ENCODE measurements around the gene LYSMD1.
"Not testable (repeated sequence)": the region's sequence is repeated elsewhere in the genome, so short reads cannot be mapped to it uniquely, and the experiment has no call there.

The LYSMD1 gene

DNA sequence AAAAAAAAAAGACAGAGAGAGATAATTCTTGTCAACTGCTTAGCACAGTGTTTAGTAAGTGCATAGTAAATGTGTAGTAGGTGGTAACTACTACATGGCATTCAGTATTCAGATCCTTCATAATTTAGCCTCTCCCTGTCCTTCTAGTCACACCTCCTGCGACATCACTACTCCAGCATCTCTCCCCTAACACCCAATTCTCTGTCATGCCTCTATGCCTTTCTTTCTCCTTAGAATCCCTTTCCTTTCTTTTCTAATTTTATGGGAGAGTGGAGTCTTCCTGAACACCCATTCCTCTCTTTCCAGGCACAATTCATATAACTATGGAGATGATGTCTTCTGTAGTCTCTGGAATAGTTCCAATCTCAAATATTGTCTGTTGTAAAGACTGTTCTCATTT lies 28.2 kb upstream of the LYSMD1 start:
- peaks cover 33% of the 10 kb centered on the region for H3K4me1 Mint-ChIP-seq
- no peak overlapping the region for H3K4me3 Mint-ChIP-seq
- H3K27ac Mint-ChIP-seq (ENCODE audit: low read depth), result no peak overlapping the region
- DNase-seq (ENCODE audit: low spot score in 2 of 2) (no peak), ATAC-seq (replicated peaks; ENCODE audit: extremely low read depth, poor library complexity, severe bottlenecking) (no peak)
- H3K36me3 Mint-ChIP-seq (ENCODE audit: insufficient read depth), result peaks cover 20% of the 10 kb centered on the region
- no peaks in the 10 kb centered on the region for H3K27me3 Mint-ChIP-seq
- H3K9me3 Mint-ChIP-seq, result no peaks in the 10 kb centered on the region

DNA sequence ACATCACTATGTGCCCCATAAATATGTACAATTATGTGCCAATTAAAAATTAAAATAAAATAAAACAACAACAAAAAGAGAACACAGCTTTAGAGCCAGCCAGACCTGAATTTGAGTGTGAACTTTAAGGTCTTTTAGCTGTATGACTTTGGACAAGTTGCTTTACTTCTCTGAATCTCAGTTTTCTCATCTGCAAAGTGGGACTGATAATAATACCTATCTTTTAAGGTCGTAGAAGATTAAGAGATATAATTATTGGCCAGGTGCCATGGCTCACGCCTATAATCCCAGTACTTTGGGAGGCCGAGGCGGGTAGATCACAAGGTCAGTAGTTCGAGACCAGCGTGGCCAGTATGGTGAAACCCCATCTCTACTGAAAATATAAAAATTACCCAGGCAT lies 27.6 kb upstream of the LYSMD1 start:
- Mint-ChIP-seq H3K36me3 (ENCODE audit: insufficient read depth) (peaks cover 15% of the 10 kb centered on the region), H3K9me3 (no peaks in the 10 kb centered on the region), H3K4me1 (peaks cover 33% of the 10 kb centered on the region), H3K27ac (ENCODE audit: low read depth) (no peak overlapping the region), H3K4me3 (no peak overlapping the region), H3K27me3 (no peaks in the 10 kb centered on the region)
- DNase-seq (ENCODE audit: low spot score in 2 of 2) (no peak), ATAC-seq (replicated peaks; ENCODE audit: extremely low read depth, poor library complexity, severe bottlenecking) (no peak)

- peaks cover 11% of the 10 kb centered on the region for H3K36me3 Mint-ChIP-seq (ENCODE audit: insufficient read depth)
- no peak for DNase-seq (ENCODE audit: low spot score in 2 of 2)
- H3K9me3 Mint-ChIP-seq, result no peaks in the 10 kb centered on the region
- ATAC-seq (replicated peaks; ENCODE audit: extremely low read depth, poor library complexity, severe bottlenecking), result no peak
- H3K27ac Mint-ChIP-seq (ENCODE audit: low read depth), result no peak overlapping the region
- H3K27me3 Mint-ChIP-seq, result no peaks in the 10 kb centered on the region
- H3K4me3 Mint-ChIP-seq, result no peak overlapping the region
- H3K4me1 Mint-ChIP-seq, result peaks cover 34% of the 10 kb centered on the region
These were observed 26.3 kb upstream of the LYSMD1 start for GRCh38 chr1:151192047-151192446.

DNA sequence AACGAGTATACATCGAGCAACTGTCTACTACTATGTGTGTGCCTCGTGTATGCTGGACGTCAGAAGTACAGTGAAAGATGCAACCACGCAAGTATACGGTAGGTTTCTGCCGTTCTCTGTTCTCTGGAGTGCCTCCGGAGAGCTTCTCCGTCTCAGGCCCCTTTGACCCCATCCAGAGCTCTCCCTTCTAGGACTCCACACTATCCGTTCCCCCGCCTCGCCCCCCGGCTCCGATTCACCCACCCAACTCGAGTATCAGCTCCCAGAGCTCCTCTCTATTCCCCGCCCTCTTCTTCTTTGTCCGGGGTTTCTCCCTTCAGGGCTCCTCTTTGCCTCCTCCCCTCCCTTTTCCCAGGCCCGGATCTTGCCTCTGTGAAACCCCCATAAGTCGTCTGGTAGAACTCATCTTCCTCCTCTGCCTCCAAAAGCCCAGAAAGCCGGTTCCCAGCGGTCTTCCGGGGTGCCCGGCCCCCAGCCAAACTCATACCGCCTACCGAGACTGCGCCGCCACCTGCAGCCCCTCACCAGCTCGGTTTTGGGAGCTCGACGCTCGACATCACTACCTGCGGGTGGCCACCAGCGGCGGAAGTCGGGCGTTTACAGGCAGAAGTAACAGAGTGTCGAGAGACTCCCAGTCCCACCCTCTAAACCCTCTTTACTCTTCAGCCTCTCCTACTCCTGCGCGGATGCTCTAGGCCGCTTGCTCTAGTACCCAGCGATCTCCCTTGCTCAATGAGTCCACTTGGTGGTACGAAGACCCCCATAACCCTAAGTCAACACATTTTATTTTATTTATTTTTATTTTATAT lies 24.1 kb upstream of the LYSMD1 start, which contains the start of gene VPS72:
Gene VPS72, minus strand, starts transcription at position 561 of the 809 bp plus-strand sequence. Its CDS starts 76 bp downstream, at position 485.
- ATAC-seq (replicated peaks; ENCODE audit: extremely low read depth, poor library complexity, severe bottlenecking), result peak; percentile 97

DNA sequence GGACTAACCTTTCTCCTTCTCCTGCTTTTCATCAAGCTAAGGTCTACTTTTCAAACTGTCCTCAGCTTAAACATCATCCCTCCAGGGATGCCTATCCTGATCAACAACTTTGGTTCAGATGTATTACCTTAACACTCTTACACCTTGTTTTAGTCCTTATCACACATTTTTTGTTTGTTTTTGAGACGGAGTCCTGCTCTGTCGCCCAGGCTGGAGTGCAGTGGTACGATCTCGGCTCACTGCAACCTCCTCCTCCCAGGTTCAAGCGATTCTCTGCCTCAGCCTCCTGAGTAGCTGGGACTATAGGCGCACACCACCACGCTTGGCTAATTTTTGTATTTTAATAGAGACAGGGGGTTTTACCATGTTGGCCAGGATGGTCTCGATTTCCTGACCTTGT lies 23.0 kb upstream of the LYSMD1 start:
- peak overlapping the region; percentile 100 for H3K4me3 Mint-ChIP-seq
- not testable (repeated sequence) for H3K9me3 Mint-ChIP-seq; DNase-seq (ENCODE audit: low spot score in 2 of 2); H3K27me3 Mint-ChIP-seq; ATAC-seq (replicated peaks; ENCODE audit: extremely low read depth, poor library complexity, severe bottlenecking)
- peak overlapping the region; percentile 97 for H3K27ac Mint-ChIP-seq (ENCODE audit: low read depth)
- peaks cover 29% of the 10 kb centered on the region for H3K4me1 Mint-ChIP-seq
- peaks cover 31% of the 10 kb centered on the region for H3K36me3 Mint-ChIP-seq (ENCODE audit: insufficient read depth)

More for the DNA sequence above, 24.1 kb upstream of the LYSMD1 start, which contains the start of gene VPS72:
- no peaks in the 10 kb centered on the region for H3K27me3 Mint-ChIP-seq
- H3K36me3 Mint-ChIP-seq (ENCODE audit: insufficient read depth), result peaks cover 20% of the 10 kb centered on the region
- H3K4me3 Mint-ChIP-seq, result peak within 1 kb of the TSS; percentile 100
- H3K9me3 Mint-ChIP-seq, result no peaks in the 10 kb centered on the region
- DNase-seq (ENCODE audit: low spot score in 2 of 2), result peak; percentile 58 to 69
- H3K27ac Mint-ChIP-seq (ENCODE audit: low read depth), result peak within 1 kb of the TSS; percentile 97
- peaks cover 29% of the 10 kb centered on the region for H3K4me1 Mint-ChIP-seq

DNA sequence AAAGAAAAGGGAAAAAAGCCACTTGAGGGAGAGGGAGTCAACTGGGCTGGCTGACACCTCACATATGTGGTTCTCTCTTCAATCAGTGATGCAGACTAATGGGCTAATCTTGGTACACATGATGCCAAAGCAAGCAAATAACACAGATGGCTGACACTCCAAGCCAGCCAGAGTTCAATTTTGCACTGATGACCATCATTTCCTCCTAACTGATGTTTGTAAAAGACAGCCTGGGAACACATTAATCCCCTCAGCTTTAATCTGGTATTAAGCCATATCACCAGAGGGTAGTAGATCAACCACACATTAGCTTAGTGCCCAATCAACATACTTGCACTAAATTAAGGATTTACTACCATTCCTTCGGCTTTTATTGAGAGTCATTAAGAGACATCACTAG lies 21.5 kb upstream of the LYSMD1 start:
- no peak for DNase-seq (ENCODE audit: low spot score in 2 of 2)
- Mint-ChIP-seq H3K27me3 (no peaks in the 10 kb centered on the region), H3K27ac (ENCODE audit: low read depth) (no peak overlapping the region), H3K9me3 (no peaks in the 10 kb centered on the region), H3K4me3 (no peak overlapping the region), H3K4me1 (peaks cover 29% of the 10 kb centered on the region), H3K36me3 (ENCODE audit: insufficient read depth) (peaks cover 43% of the 10 kb centered on the region)
- ATAC-seq (replicated peaks; ENCODE audit: extremely low read depth, poor library complexity, severe bottlenecking), result no peak

DNA sequence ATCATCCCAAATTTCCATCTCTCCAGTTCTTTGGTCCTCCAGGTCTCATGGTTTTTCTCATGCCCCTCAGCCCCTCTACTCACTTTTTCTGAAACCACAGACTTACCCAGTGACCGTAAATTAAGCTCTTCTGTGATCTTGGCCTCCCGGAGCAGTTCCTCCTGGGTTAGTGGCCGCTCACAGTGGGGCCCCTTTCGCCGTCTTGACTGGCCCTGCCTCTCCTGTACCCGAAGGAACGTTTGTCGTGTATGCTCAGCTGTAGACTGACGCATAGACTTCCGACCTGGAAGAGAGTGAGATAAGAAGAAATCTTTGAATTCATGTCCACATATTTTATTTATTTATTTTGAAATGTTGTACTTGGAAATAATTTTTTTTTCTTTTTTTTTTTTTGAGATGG lies 18.5 kb upstream of the LYSMD1 start:
- Mint-ChIP-seq H3K36me3 (ENCODE audit: insufficient read depth) (peaks cover 56% of the 10 kb centered on the region), H3K27ac (ENCODE audit: low read depth) (no peak overlapping the region)

GRCh38 chr1:151176514-151177045 lies 10.9 kb upstream of the LYSMD1 start:
- no peaks in the 10 kb centered on the region for H3K9me3 Mint-ChIP-seq
- H3K27ac Mint-ChIP-seq (ENCODE audit: low read depth), result no peak overlapping the region
- no peaks in the 10 kb centered on the region for H3K27me3 Mint-ChIP-seq
- DNase-seq (ENCODE audit: low spot score in 2 of 2) (no peak), ATAC-seq (replicated peaks; ENCODE audit: extremely low read depth, poor library complexity, severe bottlenecking) (no peak)
- peaks cover 7% of the 10 kb centered on the region for H3K4me1 Mint-ChIP-seq
- peaks cover 57% of the 10 kb centered on the region for H3K36me3 Mint-ChIP-seq (ENCODE audit: insufficient read depth)
- no peak overlapping the region for H3K4me3 Mint-ChIP-seq

More for the DNA sequence above, 18.5 kb upstream of the LYSMD1 start:
- Mint-ChIP-seq H3K9me3 (no peaks in the 10 kb centered on the region), H3K4me1 (peaks cover 17% of the 10 kb centered on the region), H3K27me3 (no peaks in the 10 kb centered on the region), H3K4me3 (no peak overlapping the region)
- DNase-seq (ENCODE audit: low spot score in 2 of 2) (no peak), ATAC-seq (replicated peaks; ENCODE audit: extremely low read depth, poor library complexity, severe bottlenecking) (no peak)

- Mint-ChIP-seq H3K4me1 (peaks cover 7% of the 10 kb centered on the region), H3K36me3 (ENCODE audit: insufficient read depth) (peaks cover 51% of the 10 kb centered on the region), H3K27ac (ENCODE audit: low read depth) (peak within 1 kb of the TSS; percentile 33), H3K4me3 (no peak within 1 kb of the TSS), H3K27me3 (no peaks in the 10 kb centered on the region), H3K9me3 (no peaks in the 10 kb centered on the region)
- no peak for ATAC-seq (replicated peaks; ENCODE audit: extremely low read depth, poor library complexity, severe bottlenecking)
- no peak for DNase-seq (ENCODE audit: low spot score in 2 of 2)
These were observed 10.2 kb upstream of the LYSMD1 start, which contains the start of gene TMOD4 for GRCh38 chr1:151175863-151176262. Gene TMOD4 (minus strand): TSS chr1:151175981. CDS start chr1:151174875, 1,106 bp downstream.

GRCh38 chr1:151175041-151175741 lies 9.5 kb upstream of the LYSMD1 start:
- DNase-seq (ENCODE audit: low spot score in 2 of 2) (no peak), ATAC-seq (replicated peaks; ENCODE audit: extremely low read depth, poor library complexity, severe bottlenecking) (no peak)
- H3K4me1 Mint-ChIP-seq, result peaks cover 7% of the 10 kb centered on the region
- H3K27ac Mint-ChIP-seq (ENCODE audit: low read depth), result peak overlapping the region; percentile 33
- H3K9me3 Mint-ChIP-seq, result no peaks in the 10 kb centered on the region
- H3K27me3 Mint-ChIP-seq, result no peaks in the 10 kb centered on the region
- no peak overlapping the region for H3K4me3 Mint-ChIP-seq
- peaks cover 48% of the 10 kb centered on the region for H3K36me3 Mint-ChIP-seq (ENCODE audit: insufficient read depth)

GRCh38 chr1:151171190-151171589 lies 5.5 kb upstream of the LYSMD1 start:
- no peak for DNase-seq (ENCODE audit: low spot score in 2 of 2)
- no peak overlapping the region for H3K27ac Mint-ChIP-seq (ENCODE audit: low read depth)
- no peaks in the 10 kb centered on the region for H3K27me3 Mint-ChIP-seq
- H3K9me3 Mint-ChIP-seq, result no peaks in the 10 kb centered on the region
- H3K4me3 Mint-ChIP-seq, result no peak overlapping the region
- peaks cover 19% of the 10 kb centered on the region for H3K4me1 Mint-ChIP-seq
- ATAC-seq (replicated peaks; ENCODE audit: extremely low read depth, poor library complexity, severe bottlenecking), result no peak
- H3K36me3 Mint-ChIP-seq (ENCODE audit: insufficient read depth), result peaks cover 54% of the 10 kb centered on the region

- H3K27me3 Mint-ChIP-seq, result no peaks in the 10 kb centered on the region
- peak overlapping the region; percentile 96 for H3K27ac Mint-ChIP-seq (ENCODE audit: low read depth)
- peaks cover 51% of the 10 kb centered on the region for H3K36me3 Mint-ChIP-seq (ENCODE audit: insufficient read depth)
- no peaks in the 10 kb centered on the region for H3K9me3 Mint-ChIP-seq
- peaks cover 40% of the 10 kb centered on the region for H3K4me1 Mint-ChIP-seq
- no peak for DNase-seq (ENCODE audit: low spot score in 2 of 2)
- ATAC-seq (replicated peaks; ENCODE audit: extremely low read depth, poor library complexity, severe bottlenecking), result no peak
- H3K4me3 Mint-ChIP-seq, result peak overlapping the region; percentile 89
These were observed 1.4 kb upstream of the LYSMD1 start for GRCh38 chr1:151167116-151167515.

Data from central memory CD8-positive, alpha-beta T cell (primary cell).